ENCODE measurements around the gene FAM118B.

GRCh38 chr11:126186025-126186698 is 25.4 kb upstream of the FAM118B start:
- no peak for TF ChIP-seq CTCF (conservative IDR thresholded peaks at IDR 0.05; ENCODE audit: low read length)
- TF ChIP-seq EZH2phosphoT487 (IDR thresholded peaks at IDR 0.05; ENCODE audit: borderline replicate concordance): no peak

Measured in Loucy (cell line).